HG03025 (cell line): Measurements from ENCODE around the gene GRM7.

Experiments
- ATAC-seq: cut with Tn5 transposase; IDR thresholded peaks from one replicate; pipeline ENCODE4 v1.9.1; 2021; ENCODE audit warnings: mild to moderate bottlenecking, moderate library complexity; ENCODE audit not compliant: unreplicated experiment, low FRiP score

The GRM7 gene

GRCh38 chr3:7382293-7383010, 521.5 kb downstream of the GRM7 start:
- ATAC-seq = no peak

DNA sequence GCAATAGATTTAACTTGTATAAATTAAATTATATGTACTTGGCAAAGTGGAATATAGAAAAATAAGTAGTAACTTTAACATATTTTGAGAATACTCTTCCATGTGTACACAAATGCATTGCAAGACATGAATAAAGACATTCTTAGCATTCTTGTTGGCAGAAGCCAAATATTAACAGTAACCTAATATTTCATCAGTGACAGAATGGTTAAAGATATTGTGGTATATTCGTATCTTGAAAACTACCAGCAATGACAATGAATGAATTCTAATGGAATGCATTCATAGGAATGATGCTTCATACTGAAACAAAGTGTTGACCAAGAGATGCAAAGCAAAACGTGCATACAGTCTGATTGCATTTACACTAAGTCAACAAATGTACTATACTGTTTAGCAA, 524.7 kb downstream of the GRM7 start:
- no peak for ATAC-seq

DNA sequence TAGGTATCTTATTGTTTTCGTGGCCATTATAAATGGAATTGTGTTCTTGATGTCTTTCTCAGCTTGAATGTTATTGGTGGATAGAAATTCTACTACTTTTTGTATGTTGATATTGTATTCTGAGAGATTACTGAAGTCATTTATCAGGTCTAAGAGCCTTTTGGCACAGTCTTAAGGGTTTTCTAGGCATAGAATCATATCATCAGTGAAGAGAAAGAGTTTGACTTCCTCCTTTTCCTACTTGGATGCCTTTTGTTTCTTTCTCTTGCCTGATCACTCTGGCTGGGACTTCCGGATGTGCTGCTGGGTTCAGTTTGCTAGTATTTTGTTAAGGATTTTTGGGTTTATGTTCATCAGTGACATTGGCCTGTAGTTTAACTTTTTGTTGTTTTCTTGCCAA, 527.1 kb downstream of the GRM7 start:
- no peak for ATAC-seq

DNA sequence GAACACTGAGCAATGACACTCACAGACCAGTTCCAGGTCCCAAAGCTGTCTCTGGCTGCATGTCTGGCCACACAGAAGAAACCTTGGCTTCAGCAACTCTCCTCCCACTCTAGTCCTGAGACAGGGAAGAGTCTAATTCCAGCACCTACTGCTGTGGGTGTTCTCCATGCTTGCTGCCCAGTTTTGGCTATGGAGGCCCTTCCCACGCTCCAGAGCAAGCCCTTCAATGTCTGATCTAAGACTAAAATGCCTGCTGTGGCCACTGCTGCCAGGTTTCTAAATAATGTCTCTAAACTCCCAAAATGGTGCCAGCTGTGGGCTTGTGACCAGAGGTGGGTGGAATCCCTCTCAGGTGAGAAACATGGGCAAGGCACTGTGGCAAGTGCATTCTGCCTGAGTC, 531.3 kb downstream of the GRM7 start:
- no peak for ATAC-seq

DNA sequence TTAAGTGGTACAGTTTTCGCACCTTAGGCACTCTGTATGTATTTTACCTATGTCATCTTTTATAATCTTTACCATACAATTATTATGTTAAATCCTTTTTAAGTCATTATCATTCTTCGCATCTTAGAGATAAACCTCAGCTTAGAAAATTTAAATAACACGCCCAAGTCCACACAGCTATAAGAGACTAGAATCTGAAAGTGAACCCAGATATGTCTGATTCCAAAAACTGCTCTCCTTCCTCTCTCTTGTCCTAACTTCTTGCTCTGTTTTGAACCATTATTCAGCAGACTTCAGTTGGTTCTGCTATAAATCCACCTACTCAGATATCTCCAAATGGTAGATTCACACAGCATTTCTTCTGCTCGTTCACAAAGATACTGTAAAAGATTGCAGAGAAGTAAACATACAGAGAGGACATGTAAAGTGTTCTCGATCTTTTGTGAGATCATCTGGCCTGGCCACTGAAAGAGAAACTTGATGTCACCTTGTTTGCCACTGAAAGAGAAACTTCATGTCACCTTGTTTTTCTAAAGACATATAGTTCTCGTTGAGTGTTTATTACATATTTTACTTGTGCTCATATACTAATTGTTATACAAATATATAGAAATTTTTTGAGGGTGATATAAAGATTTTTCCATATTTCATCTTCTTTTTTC, 533.2 kb downstream of the GRM7 start:
- ATAC-seq = no peak

DNA sequence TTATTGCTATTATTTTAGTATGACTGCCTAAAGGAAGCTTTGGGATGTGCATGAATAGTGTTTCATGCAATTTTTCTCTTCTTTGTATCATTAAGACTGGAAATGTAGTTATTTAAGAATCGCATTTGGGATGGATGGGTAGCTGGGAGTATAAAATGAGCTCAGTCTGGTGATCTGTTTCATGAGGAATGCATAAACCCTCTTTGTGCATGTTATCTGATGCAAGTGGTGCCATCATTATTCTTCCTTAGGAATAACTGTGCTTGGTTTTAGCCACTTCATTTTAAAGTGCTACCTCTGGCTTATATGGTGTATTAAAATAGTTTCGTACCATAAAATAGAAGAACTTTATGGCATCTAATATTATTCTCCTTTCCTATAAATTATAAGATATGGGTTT, 535.6 kb downstream of the GRM7 start:
- ATAC-seq = no peak

DNA sequence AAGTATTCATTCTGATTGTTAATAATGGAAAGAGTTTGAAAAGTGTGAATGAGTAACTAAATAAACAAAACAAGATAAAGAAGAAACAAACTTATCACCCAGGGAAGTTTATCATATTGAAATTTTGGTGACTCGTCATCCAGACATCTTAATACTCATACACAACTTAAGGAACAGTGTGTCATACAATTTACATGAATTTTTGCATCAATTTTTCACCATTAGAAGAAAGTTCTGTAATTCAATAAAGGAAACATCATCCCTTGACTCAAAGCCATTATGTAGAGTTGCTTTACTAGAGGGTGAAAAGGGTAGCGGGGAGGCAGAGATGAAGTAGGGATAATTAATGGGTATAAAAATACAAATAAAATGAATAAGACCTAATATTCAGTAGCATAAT, 536.2 kb downstream of the GRM7 start:
- no peak for ATAC-seq

- no peak for ATAC-seq
Observed at GRCh38 chr3:7400360-7400759, 539.4 kb downstream of the GRM7 start.

GRCh38 chr3:7401418-7401817, 540.5 kb downstream of the GRM7 start:
- no peak for ATAC-seq

- no peak for ATAC-seq
Observed at GRCh38 chr3:7407107-7407506, 546.2 kb downstream of the GRM7 start.

DNA sequence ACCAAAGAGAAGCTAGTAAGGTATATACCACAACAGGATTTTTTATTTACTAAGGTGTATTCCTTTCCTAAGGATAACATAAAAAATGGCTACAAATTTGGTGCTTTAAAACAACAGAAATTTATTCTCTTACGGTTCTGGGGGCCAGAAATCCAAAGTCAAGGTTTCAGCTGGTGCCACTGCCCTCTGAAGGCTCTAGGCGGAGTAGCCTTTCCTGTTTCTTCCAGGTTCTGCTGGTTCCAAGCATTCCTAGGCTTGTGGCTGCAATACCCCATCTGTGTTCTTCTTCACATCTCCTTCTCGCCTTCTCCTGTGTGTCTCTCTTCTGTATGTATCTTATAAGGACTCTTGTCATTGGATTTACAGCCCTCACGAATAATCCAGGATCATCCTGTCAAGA, 549.9 kb downstream of the GRM7 start:
- ATAC-seq = no peak

GRCh38 chr3:7421065-7421464, 560.1 kb downstream of the GRM7 start:
- no peak for ATAC-seq

DNA sequence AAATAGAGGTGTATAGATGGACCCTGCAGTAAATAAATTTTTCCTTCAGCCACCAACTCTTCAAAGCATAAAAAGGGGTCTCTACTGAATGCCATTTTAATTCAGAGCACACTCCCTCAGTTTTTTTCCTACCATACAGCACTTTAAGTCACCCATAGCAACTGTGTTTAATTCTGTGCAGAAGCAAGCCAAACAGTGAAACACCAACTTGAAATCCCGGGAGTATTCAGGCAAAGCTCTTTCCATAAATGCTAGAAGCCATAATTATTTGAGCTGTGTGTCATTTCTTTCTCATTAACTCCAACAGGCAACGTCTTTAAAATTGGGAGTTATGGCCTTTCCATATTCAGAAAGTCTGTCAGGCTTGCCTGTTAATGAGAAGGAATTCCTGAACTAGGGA, 562.1 kb downstream of the GRM7 start:
- ATAC-seq = no peak

- ATAC-seq = no peak
Observed at GRCh38 chr3:7423995-7424394, 563.1 kb downstream of the GRM7 start.

DNA sequence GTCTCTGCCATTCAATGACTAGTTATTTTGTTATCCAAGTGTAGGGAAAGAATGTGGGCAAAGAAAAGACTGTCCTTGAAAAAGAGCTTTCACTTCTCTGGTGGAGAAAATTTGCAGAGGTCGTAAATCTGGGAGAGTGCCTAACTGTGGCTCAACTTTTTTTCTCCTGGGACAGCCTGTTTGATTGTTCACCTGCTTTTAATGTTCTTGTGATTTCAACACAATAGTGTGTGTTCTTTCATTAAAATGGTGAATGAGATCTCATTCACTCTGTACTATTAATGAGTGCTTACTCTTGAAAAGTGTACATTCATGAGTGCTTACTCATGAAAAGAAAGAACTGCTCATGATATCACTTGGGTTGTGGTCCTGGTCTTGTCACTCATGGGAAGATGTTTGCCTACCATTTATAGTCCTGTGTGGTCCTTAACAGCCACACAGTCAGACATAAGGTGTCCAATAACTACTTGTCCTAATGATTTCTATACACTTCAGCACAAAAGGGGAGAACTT, 567.3 kb downstream of the GRM7 start:
- no peak for ATAC-seq

DNA sequence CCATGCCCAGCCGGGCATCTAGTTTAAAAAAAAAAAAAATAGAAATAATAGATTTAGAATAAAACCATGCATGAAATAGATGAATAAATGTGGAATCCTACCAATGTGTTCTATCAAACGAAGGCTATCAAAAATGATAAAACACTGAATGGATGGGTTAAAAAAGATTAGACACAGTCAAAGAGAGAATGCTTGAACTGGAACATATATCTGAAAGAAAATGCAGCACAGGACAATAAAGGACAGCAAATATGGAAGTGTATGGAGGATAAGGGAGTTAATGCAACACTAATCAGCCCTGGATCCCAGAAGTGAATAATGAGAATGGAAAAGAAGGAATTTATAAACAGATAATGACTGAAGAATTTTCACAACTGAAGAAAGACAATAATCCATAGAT, 571.7 kb downstream of the GRM7 start:
- ATAC-seq = no peak

DNA sequence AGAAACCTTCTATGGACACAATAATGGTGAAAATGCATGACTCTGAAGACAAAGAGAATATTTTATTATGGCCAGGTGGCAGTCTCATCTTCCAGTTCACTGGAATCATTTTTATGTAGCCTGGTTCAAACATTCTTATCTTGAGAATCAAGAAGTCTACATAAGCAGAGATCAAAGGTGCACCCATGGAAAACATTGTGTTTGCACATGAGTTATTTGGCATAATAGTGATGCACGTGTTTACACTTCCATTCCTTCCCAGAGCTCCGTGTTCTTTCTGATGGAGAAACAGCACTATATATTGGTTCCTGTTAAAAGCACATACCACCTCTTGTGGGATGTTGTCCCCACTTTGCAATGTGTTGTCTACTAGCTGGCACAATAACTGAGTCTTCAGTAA, 572.2 kb downstream of the GRM7 start:
- no peak for ATAC-seq

DNA sequence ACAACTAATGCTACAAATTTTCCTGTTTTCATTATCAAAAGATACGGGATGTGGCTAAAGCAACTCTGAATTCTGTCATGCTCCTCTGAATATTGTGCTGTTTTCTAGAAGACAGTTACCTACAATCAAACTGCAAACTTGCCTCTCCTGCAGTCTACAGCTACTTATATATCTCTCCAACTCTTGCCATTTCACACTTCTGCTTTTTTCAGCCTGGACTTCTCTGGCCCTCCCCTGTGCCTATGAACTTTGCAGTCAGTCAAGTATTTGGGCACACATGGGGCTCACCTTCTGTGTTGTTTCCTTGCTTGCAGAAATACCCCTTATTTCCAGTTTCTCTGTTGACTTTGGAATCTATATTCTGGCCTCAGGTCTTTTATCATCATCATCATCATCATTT, 575.6 kb downstream of the GRM7 start:
- no peak for ATAC-seq

GRCh38 chr3:7437231-7437630, 576.3 kb downstream of the GRM7 start:
- no peak for ATAC-seq

- no peak for ATAC-seq
Observed at GRCh38 chr3:7439101-7439680, 578.3 kb downstream of the GRM7 start.

GRCh38 chr3:7444886-7445285, 584.0 kb downstream of the GRM7 start:
- no peak for ATAC-seq

- ATAC-seq = no peak
Observed at GRCh38 chr3:7445331-7445730, 584.4 kb downstream of the GRM7 start.
